ENCODE results near the gene RALGPS1.

Gene RALGPS1

DNA sequence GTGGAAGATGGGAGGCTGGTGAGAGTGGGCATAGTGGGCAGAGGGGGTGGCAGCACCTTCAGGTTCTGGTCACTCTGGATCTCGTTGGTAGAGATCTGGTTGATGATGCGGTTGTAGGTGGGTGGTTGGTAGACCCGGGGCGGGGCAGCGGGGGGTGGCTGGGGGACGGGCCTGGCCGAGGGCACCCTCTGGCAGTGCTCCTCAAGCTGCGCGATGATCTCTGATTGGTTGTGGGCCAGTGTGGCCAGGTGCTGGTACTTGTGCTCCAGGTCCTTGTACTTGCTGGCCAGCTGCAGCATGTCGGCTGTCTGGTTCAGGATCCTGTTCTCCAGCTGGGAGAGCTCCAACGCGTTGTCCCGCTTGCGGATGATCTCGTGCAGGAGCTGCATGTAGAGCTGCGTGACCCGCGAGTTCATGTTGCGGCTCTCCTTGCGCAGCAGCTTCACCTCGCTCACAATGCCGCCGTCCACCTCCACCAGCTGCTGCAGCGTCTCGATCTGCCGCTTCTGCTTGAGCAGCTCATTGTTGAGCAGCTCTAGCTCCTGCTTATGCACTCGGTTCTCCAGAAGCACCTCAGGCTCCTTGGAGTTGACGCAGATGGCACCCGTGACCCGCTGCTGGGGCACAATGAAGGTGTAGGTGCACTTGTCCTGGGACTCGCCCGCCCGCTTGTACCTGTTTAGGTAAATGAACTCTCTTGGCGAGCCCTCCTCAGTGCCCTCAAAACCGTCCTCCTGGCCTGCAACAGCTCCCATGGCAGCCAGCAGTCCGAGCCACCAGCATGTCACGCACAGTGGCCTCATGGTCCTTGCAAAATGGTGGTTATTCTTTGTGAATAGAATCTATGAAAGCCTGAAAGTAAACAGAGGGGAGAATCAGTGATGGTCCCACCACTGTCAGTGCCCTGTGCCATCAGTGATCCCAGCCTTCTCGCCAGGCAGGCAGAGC lies 193.6 kb downstream of the RALGPS1 start:
- Histone ChIP-seq H3K4me3 (ENCODE audit: low read length) (no peak overlapping the region), H3K9ac (ENCODE audit: low read length) (no peak overlapping the region), H3K4me1 (ENCODE audit: low read length) (no peaks in the 10 kb centered on the region), H3K4me2 (ENCODE audit: low read depth, low read length) (no peak overlapping the region), H3K27me3 (replicated peaks; ENCODE audit: insufficient read depth, low read length) (no peaks in the 10 kb centered on the region), H3K9me3 (replicated peaks; ENCODE audit: insufficient read depth, low read length) (no peaks in the 10 kb centered on the region), H2AFZ (ENCODE audit: low read length) (no peak overlapping the region), H3F3A (ENCODE audit: insufficient read depth, low read length) (no peaks in the 10 kb centered on the region), H3K27ac (ENCODE audit: low read length) (no peak overlapping the region), H3K9me2 (replicated peaks; ENCODE audit: insufficient read depth, low read length) (no peaks in the 10 kb centered on the region), H3K79me2 (ENCODE audit: low read length) (no peaks in the 10 kb centered on the region), H4K20me1 (ENCODE audit: insufficient read depth, low read length) (no peaks in the 10 kb centered on the region), H3K36me3 (replicated peaks; ENCODE audit: insufficient read depth, low read length) (no peaks in the 10 kb centered on the region)
- no peak for TF ChIP-seq EZH2phosphoT487 (IDR thresholded peaks at IDR 0.05; ENCODE audit: low read length)
- TF ChIP-seq, protein P1, sequence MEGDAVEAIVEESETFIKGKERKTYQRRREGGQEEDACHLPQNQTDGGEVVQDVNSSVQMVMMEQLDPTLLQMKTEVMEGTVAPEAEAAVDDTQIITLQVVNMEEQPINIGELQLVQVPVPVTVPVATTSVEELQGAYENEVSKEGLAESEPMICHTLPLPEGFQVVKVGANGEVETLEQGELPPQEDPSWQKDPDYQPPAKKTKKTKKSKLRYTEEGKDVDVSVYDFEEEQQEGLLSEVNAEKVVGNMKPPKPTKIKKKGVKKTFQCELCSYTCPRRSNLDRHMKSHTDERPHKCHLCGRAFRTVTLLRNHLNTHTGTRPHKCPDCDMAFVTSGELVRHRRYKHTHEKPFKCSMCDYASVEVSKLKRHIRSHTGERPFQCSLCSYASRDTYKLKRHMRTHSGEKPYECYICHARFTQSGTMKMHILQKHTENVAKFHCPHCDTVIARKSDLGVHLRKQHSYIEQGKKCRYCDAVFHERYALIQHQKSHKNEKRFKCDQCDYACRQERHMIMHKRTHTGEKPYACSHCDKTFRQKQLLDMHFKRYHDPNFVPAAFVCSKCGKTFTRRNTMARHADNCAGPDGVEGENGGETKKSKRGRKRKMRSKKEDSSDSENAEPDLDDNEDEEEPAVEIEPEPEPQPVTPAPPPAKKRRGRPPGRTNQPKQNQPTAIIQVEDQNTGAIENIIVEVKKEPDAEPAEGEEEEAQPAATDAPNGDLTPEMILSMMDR (IDR thresholded peaks at IDR 0.05; ENCODE audit: low read length), result no peak
- no peak for DNase-seq

DNA sequence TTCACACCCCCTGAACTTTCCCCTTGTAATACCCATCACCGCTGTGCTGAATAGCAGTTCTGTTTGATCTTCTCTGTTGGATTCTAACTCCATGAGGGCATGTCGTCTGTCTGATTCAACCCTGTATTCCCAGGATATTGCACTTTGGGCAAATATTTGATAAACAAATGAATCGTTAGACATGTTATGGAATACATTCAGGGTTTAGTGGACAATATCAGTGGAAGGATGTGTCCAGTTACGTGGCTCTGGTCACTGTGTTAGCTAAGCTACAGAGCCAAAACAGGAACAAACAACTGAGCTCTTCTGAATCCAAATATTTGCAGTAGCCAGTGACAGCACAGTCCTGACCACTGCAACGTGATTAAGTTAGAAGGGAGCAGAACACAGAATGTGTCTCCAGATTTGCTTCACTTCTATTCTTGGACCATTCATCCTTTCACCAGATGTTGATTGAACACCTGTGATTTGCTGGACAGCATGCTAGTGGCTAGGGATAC lies 194.7 kb downstream of the RALGPS1 start:
- Histone ChIP-seq H3K9me3 (replicated peaks; ENCODE audit: insufficient read depth, low read length) (no peaks in the 10 kb centered on the region), H3K4me1 (ENCODE audit: low read length) (peaks cover 4% of the 10 kb centered on the region), H2AFZ (ENCODE audit: low read length) (no peak overlapping the region), H3K36me3 (replicated peaks; ENCODE audit: insufficient read depth, low read length) (no peaks in the 10 kb centered on the region), H3K4me2 (ENCODE audit: low read depth, low read length) (no peak overlapping the region), H3K4me3 (ENCODE audit: low read length) (no peak overlapping the region), H3K27ac (ENCODE audit: low read length) (no peak overlapping the region), H3K9ac (ENCODE audit: low read length) (no peak overlapping the region), H3K79me2 (ENCODE audit: low read length) (no peaks in the 10 kb centered on the region), H3F3A (ENCODE audit: insufficient read depth, low read length) (no peaks in the 10 kb centered on the region), H3K9me2 (replicated peaks; ENCODE audit: insufficient read depth, low read length) (no peaks in the 10 kb centered on the region), H3K27me3 (replicated peaks; ENCODE audit: insufficient read depth, low read length) (no peaks in the 10 kb centered on the region), H4K20me1 (ENCODE audit: insufficient read depth, low read length) (no peaks in the 10 kb centered on the region)
- TF ChIP-seq EZH2phosphoT487 (IDR thresholded peaks at IDR 0.05; ENCODE audit: low read length) (no peak), EZH2 (optimal IDR thresholded peaks at IDR 0.05; ENCODE audit: low read depth, low read length) (no peak)
- TF ChIP-seq, protein P1 (IDR thresholded peaks at IDR 0.05; ENCODE audit: low read length), result no peak
- no peak for DNase-seq

DNA sequence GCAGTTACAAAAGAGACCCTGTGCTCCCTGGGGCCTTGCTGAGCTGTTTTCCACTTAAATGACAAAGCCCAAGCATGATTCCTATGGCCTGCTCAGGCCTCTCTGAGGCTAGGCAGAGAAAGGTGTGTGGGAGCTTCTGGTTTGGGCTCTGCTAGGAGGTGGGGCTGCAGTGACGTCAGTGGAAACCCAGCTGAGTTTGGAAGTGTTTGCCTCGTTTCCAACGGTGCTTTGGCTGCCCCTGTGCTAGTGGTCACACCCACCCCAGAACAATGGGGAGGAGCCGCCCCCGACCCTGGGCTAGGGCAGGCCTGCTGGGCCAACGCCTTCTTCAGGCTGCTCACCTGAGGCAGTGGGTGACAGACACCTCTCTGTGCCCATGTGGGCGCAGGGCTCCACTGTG lies 197.5 kb downstream of the RALGPS1 start:
- no peaks in the 10 kb centered on the region for H3K79me2 ChIP-seq (ENCODE audit: low read length)
- DNase-seq, result no peak

More for the DNA sequence above, 197.5 kb downstream of the RALGPS1 start:
- Histone ChIP-seq H3K36me3 (replicated peaks; ENCODE audit: insufficient read depth, low read length) (no peaks in the 10 kb centered on the region), H3K4me2 (ENCODE audit: low read depth, low read length) (no peak overlapping the region), H3K27ac (ENCODE audit: low read length) (no peak overlapping the region), H3F3A (ENCODE audit: insufficient read depth, low read length) (peaks cover 8% of the 10 kb centered on the region; the same call in 1 of the 2 replicates), H2AFZ (ENCODE audit: low read length) (no peak overlapping the region), H3K9ac (ENCODE audit: low read length) (no peak overlapping the region), H3K4me1 (ENCODE audit: low read length) (peaks cover 29% of the 10 kb centered on the region), H3K27me3 (replicated peaks; ENCODE audit: insufficient read depth, low read length) (no peaks in the 10 kb centered on the region), H3K9me2 (replicated peaks; ENCODE audit: insufficient read depth, low read length) (no peaks in the 10 kb centered on the region), H4K20me1 (ENCODE audit: insufficient read depth, low read length) (no peaks in the 10 kb centered on the region), H3K4me3 (ENCODE audit: low read length) (no peak overlapping the region), H3K9me3 (replicated peaks; ENCODE audit: insufficient read depth, low read length) (no peaks in the 10 kb centered on the region)
- no peak for TF ChIP-seq EZH2 (optimal IDR thresholded peaks at IDR 0.05; ENCODE audit: low read depth, low read length)
- TF ChIP-seq, protein P1 (IDR thresholded peaks at IDR 0.05; ENCODE audit: low read length), result no peak
- no peak for TF ChIP-seq EZH2phosphoT487 (IDR thresholded peaks at IDR 0.05; ENCODE audit: low read length)
